Measurements from ENCODE around the gene EXOC6B.
"Not testable (repeated sequence)": the region's sequence is repeated elsewhere in the genome, so short reads cannot be mapped to it uniquely, and the experiment has no call there.

EXOC6B gene

DNA sequence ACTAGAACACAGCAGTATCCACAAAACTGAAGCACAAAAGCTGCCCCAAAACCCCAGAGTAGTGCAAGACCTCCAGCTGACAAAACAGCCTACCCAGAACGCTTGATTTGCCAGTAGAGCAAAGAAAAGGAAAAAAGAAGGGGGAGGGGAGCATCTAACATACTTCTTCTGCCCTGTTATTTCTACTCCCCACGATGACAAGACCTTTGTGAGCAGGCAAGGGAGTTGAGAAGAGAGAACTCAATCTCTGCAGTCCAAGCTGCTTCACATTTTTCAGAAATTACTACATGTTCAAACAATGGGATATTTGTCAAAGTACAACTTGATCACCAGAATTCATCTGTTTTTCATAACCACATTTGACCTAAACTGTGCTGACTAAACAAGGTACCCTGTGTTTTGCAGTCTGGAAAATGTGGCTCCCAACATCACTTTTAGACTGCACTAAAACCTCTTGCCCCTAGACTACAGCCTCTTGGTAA, 286.7 kb downstream of the EXOC6B start:
- FAIRE-seq (no peak), DNase-seq (ENCODE audit: insufficient read length, low spot score) (no peak)
- TF ChIP-seq SPI1 (IDR thresholded peaks at IDR 0.05; ENCODE audit: low read depth, low read length) (no peak), POU2F2 (IDR thresholded peaks at IDR 0.05; ENCODE audit: low read depth, low read length) (no peak), POLR2A (IDR thresholded peaks at IDR 0.05; ENCODE audit: low read depth, low read length) (no peak), POLR2AphosphoS5 (IDR thresholded peaks at IDR 0.05; ENCODE audit: low read depth, low read length) (no peak), PAX5 (IDR thresholded peaks at IDR 0.05; ENCODE audit: insufficient read depth, low read length, severe bottlenecking) (no peak), TAF1 (IDR thresholded peaks at IDR 0.05; ENCODE audit: low read depth, low read length) (no peak)

DNA sequence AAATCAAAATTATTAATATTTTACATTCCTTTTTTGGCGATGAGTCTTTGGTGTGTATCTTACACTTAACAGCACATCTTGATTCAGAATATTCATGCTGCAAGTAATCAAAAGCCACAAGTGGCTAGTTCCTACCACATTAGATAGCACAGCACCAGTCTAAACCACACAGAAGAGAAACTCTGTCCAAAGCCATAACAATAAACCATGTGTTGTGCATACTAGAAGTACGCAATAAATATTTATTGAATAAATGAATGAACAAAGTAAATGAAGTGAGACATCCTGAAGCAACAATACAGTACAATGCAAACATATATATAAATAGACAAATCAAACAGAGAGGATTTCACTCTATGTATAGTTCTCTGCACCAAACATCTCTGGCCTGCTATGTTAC, 287.3 kb downstream of the EXOC6B start:
- no peak for DNase-seq (ENCODE audit: insufficient read length, low spot score)
- no peak for FAIRE-seq
- TF ChIP-seq POLR2A (IDR thresholded peaks at IDR 0.05; ENCODE audit: low read depth, low read length) (no peak), TAF1 (IDR thresholded peaks at IDR 0.05; ENCODE audit: low read depth, low read length) (no peak), PAX5 (IDR thresholded peaks at IDR 0.05; ENCODE audit: insufficient read depth, low read length, severe bottlenecking) (no peak), POLR2AphosphoS5 (IDR thresholded peaks at IDR 0.05; ENCODE audit: low read depth, low read length) (no peak), SPI1 (IDR thresholded peaks at IDR 0.05; ENCODE audit: low read depth, low read length) (no peak), POU2F2 (IDR thresholded peaks at IDR 0.05; ENCODE audit: low read depth, low read length) (no peak)

DNA sequence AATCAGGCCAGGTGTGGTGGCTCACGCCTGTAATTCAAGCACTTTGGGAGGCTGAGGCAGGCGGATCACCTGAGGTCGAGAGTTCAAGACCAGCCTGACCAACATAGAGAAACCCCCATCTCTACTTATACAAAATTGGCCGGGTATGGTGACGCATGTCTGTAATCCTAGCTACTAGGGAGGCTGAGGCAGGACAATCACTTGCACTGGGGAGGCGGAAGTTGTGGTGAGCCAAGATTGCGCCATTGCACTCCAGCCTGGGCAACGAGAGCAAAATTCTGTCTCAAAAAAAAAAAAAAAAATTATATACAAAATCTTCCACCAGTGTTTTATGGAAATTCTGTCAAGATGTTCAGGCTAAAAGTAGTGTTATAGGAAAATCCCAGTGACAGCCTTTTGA, 290.2 kb downstream of the EXOC6B start:
- FAIRE-seq; DNase-seq (ENCODE audit: insufficient read length, low spot score): not testable (repeated sequence)

DNA sequence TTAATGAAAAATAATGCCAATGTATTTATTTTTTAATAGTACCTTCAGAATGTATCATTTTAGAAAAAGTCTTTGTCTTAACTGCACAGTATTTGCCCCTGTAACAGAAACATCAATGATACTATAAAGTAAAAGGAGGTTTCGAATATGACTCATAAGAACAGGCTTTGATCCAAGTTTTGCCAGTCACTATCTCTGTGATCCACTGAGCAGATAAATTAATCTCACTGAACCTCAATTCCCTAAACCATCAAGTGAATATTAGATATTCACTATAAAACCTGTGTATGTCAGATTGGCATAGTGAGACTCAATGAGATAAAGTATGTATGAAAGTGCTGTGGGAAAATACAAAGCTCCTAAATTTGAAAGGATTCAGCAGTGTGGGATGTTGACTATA, 292.1 kb downstream of the EXOC6B start:
- no peak for FAIRE-seq
- TF ChIP-seq POLR2AphosphoS5 (IDR thresholded peaks at IDR 0.05; ENCODE audit: low read depth, low read length) (no peak), PAX5 (IDR thresholded peaks at IDR 0.05; ENCODE audit: insufficient read depth, low read length, severe bottlenecking) (no peak), TAF1 (IDR thresholded peaks at IDR 0.05; ENCODE audit: low read depth, low read length) (no peak), POLR2A (IDR thresholded peaks at IDR 0.05; ENCODE audit: low read depth, low read length) (no peak), SPI1 (IDR thresholded peaks at IDR 0.05; ENCODE audit: low read depth, low read length) (no peak), POU2F2 (IDR thresholded peaks at IDR 0.05; ENCODE audit: low read depth, low read length) (no peak)
- no peak for DNase-seq (ENCODE audit: insufficient read length, low spot score)

DNA sequence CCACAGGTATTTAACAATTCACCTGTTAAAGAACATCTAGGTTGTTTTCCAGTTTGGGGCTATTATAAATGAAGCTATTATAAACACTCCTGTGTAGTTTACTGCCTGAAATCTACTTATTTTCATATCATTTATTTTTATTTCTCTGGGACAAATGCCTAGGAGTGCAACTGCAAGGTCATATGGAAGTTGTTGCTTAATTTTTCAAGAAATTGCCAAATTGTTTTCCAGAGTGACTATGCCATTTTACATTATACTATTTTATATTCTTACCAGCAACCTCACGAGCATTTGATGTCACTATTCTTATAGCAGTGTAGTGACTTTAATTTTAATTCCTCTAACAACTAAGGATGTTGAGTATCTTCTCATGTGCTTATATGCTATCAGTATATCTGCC, 298.4 kb downstream of the EXOC6B start:
- no peak for TF ChIP-seq SPI1 (IDR thresholded peaks at IDR 0.05; ENCODE audit: low read depth, low read length)
- FAIRE-seq = no peak
- DNase-seq (ENCODE audit: insufficient read length, low spot score) = no peak

DNA sequence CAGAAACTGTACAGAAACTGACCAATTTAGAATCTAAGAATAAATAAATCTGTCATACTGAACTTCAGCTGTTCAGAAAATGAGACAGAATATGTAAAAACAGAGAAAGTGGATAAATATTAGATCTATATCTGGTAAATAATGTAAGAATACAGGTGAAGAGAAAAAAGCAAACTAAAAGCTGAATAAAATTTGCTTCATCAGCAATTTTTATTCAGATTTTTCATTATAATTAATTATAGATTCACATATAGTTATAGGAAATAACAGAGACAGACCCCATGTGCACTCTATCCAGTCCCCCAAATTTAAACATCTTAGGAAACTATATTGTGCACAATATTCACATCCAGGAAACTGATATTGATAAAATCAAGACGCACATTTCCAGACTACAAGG, 299.2 kb downstream of the EXOC6B start:
- DNase-seq (ENCODE audit: insufficient read length, low spot score) (no peak), FAIRE-seq (no peak)
- TF ChIP-seq TAF1 (IDR thresholded peaks at IDR 0.05; ENCODE audit: low read depth, low read length) (no peak), POU2F2 (IDR thresholded peaks at IDR 0.05; ENCODE audit: low read depth, low read length) (no peak), POLR2A (IDR thresholded peaks at IDR 0.05; ENCODE audit: low read depth, low read length) (no peak), PAX5 (IDR thresholded peaks at IDR 0.05; ENCODE audit: insufficient read depth, low read length, severe bottlenecking) (no peak), SPI1 (IDR thresholded peaks at IDR 0.05; ENCODE audit: low read depth, low read length) (no peak)

DNA sequence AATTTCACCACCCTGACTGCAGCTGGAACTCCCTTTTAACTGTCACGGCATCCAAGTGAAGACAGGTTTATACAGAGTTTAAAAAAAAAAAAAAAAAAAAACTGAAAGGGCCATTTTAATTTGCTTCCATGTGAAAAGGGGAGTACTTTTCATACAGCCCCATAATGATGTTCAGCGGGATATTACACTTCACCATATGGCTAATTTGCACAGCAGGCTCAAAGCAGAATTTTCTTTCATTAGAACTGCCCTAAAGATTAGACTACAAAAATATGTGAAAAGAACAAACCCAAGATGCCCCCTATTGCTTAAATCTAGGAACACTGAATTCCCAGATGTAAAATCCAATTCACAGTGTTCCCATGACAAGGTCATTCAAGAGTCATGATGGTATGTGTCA, 301.8 kb downstream of the EXOC6B start:
- TF ChIP-seq POU2F2 (IDR thresholded peaks at IDR 0.05; ENCODE audit: low read depth, low read length) (no peak), POLR2AphosphoS5 (IDR thresholded peaks at IDR 0.05; ENCODE audit: low read depth, low read length) (no peak), TAF1 (IDR thresholded peaks at IDR 0.05; ENCODE audit: low read depth, low read length) (no peak), POLR2A (IDR thresholded peaks at IDR 0.05; ENCODE audit: low read depth, low read length) (no peak), SPI1 (IDR thresholded peaks at IDR 0.05; ENCODE audit: low read depth, low read length) (no peak), PAX5 (IDR thresholded peaks at IDR 0.05; ENCODE audit: insufficient read depth, low read length, severe bottlenecking) (no peak)
- no peak for FAIRE-seq
- DNase-seq (ENCODE audit: insufficient read length, low spot score) = no peak

DNA sequence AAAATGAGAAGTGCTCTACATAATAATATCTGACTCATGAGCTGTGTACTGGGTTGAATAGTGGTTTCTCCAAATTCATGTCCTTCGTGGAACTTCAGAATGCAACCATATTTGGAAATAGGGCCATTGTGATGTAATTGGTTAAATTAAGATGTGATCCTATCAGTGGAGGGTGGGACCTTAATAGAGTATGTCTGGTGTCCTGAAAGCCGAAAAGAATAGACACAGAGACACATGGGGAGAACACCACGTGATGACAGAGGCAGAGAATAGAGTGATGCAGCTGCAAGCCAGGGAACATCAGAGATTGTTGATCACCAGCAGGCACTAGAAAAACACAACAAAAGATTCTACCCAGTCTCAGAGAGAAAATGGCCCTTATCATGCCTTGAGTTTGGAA, 310.1 kb downstream of the EXOC6B start:
- no peak for DNase-seq (ENCODE audit: insufficient read length, low spot score)
- no peak for FAIRE-seq
- no peak for TF ChIP-seq PAX5 (IDR thresholded peaks at IDR 0.05; ENCODE audit: insufficient read depth, low read length, severe bottlenecking)
- TF ChIP-seq TAF1 (IDR thresholded peaks at IDR 0.05; ENCODE audit: low read depth, low read length) = no peak
- TF ChIP-seq POLR2AphosphoS5 (IDR thresholded peaks at IDR 0.05; ENCODE audit: low read depth, low read length) = no peak
- TF ChIP-seq SPI1 (IDR thresholded peaks at IDR 0.05; ENCODE audit: low read depth, low read length) = no peak
- no peak for TF ChIP-seq POLR2A (IDR thresholded peaks at IDR 0.05; ENCODE audit: low read depth, low read length)
- no peak for TF ChIP-seq POU2F2 (IDR thresholded peaks at IDR 0.05; ENCODE audit: low read depth, low read length)

DNA sequence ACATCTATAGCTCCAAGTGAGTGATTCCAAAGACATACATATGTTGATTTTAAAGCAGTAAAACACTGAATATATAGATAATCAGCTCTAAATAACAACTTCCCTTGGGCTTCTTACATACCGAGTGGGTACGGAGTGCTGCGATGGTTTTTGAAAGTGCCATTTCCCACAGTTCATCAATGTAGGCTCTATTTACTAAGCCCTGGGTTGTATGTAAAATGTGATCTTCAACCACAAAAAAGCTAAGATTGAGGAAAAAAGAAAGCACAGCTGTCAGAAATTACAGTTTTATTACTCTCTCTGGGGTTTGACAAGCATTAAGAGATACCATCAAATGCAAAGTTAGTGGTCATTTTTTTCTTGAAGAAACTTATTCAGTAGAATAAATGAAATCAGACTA, 312.8 kb downstream of the EXOC6B start:
- DNase-seq (ENCODE audit: insufficient read length, low spot score) (no peak), FAIRE-seq (no peak)
- TF ChIP-seq PAX5 (IDR thresholded peaks at IDR 0.05; ENCODE audit: insufficient read depth, low read length, severe bottlenecking) (no peak), POU2F2 (IDR thresholded peaks at IDR 0.05; ENCODE audit: low read depth, low read length) (no peak), TAF1 (IDR thresholded peaks at IDR 0.05; ENCODE audit: low read depth, low read length) (no peak), POLR2AphosphoS5 (IDR thresholded peaks at IDR 0.05; ENCODE audit: low read depth, low read length) (no peak), SPI1 (IDR thresholded peaks at IDR 0.05; ENCODE audit: low read depth, low read length) (no peak), POLR2A (IDR thresholded peaks at IDR 0.05; ENCODE audit: low read depth, low read length) (no peak)

DNA sequence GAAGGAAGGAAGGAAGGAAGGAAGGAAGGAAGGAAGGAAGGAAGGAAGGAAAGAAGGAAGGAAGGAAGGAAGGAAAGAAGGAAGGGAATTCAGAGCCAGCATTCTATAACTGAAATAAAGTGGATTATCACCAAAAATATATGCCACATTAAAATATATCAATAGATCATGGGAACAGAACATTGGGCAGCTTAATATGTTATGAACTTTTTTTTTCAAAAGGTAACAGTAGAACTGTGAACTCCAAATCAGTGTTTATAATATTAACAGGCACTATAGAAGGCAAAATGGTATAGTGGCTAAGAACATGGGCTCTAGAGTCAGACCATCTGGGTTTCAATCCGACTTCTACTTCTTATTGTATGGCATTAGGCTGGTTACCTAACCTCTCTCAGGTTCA, 313.5 kb downstream of the EXOC6B start:
- FAIRE-seq (no peak), DNase-seq (ENCODE audit: insufficient read length, low spot score) (no peak)
- no peak for TF ChIP-seq TAF1 (IDR thresholded peaks at IDR 0.05; ENCODE audit: low read depth, low read length)
- TF ChIP-seq POLR2A (IDR thresholded peaks at IDR 0.05; ENCODE audit: low read depth, low read length) = no peak
- no peak for TF ChIP-seq POU2F2 (IDR thresholded peaks at IDR 0.05; ENCODE audit: low read depth, low read length)
- TF ChIP-seq SPI1 (IDR thresholded peaks at IDR 0.05; ENCODE audit: low read depth, low read length) = no peak

DNA sequence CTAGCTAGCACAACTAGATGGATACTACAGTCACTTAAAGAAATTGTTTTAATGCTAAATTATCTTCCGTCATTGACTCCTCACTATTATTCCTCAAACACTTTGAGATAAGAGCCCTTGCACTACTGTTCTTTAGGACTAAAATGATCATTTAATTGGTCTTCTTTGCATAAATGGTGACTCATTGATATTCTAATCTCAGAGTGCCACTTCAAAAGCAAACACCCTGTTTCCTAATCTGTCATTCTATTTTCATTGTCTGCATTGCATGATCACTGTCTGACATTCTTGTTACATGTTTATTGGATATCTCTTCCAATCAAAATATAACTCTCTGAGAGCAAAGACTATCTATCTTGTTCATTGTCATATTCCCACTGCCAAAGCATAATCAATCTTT, 313.9 kb downstream of the EXOC6B start:
- TF ChIP-seq POLR2A (IDR thresholded peaks at IDR 0.05; ENCODE audit: low read depth, low read length) = no peak
- TF ChIP-seq SPI1 (IDR thresholded peaks at IDR 0.05; ENCODE audit: low read depth, low read length) = no peak
- TF ChIP-seq PAX5 (IDR thresholded peaks at IDR 0.05; ENCODE audit: insufficient read depth, low read length, severe bottlenecking) = no peak
- TF ChIP-seq TAF1 (IDR thresholded peaks at IDR 0.05; ENCODE audit: low read depth, low read length) = no peak
- TF ChIP-seq POLR2AphosphoS5 (IDR thresholded peaks at IDR 0.05; ENCODE audit: low read depth, low read length) = no peak
- no peak for TF ChIP-seq POU2F2 (IDR thresholded peaks at IDR 0.05; ENCODE audit: low read depth, low read length)
- FAIRE-seq = no peak

More for the DNA sequence above, 313.9 kb downstream of the EXOC6B start:
- no peak for DNase-seq (ENCODE audit: insufficient read length, low spot score)

All from GM12891 (cell line).